Measurements from ENCODE around the gene ACVRL1.

GRCh38 chr12:51867796-51868428 is 39.4 kb upstream of the ACVRL1 start:
- TF ChIP-seq CTCF (IDR thresholded peaks at IDR 0.05), result no peak
- no peak for TF ChIP-seq POLR2A (IDR thresholded peaks at IDR 0.05)
- TF ChIP-seq EP300 (IDR thresholded peaks at IDR 0.05), result no peak
